Upper lobe of left lung (tissue), 6 donors: ENCODE data around the gene ARID5A. TPM values are rescaled to one million over a fixed set of nuclear protein-coding genes. Genes with fewer than 3 reads are reported as not detected.
A peak's percentile ranks its signal among the peaks of the same experiment; 100 is the strongest.

ENCODE experiments used
- ATAC-seq, 2 donors: fragments of 200-7000 bp; cut with Tn5 transposase; one replicate each; pipeline ENCODE4 v1.9.1; 2022; ENCODE audit warnings: mild to moderate bottlenecking in 2 of 2, moderate library complexity in 2 of 2; ENCODE audit not compliant: low FRiP score in 2 of 2
- DNase-seq, 2 donors: peaks; one replicate each; pipeline ENCODE4 v3.0.0-alpha.2; 2019 to 2020
- H3K27ac ChIP-seq, 4 donors: fragments of 200-600 bp; sonication (generic); one replicate each; pipeline ENCODE4 v1.5.1; 2016 to 2019
- H3K27me3 ChIP-seq, 4 donors: fragments of 200-600 bp; sonication (generic); one replicate each; pipeline ENCODE4 v1.5.1; 2017 to 2019
- H3K36me3 ChIP-seq, 4 donors: fragments of 200-600 bp; sonication (generic); one replicate each; pipeline ENCODE4 v1.5.1; 2016 to 2019
- H3K4me1 ChIP-seq, 4 donors: fragments of 200-600 bp; sonication (generic); one replicate each; pipeline ENCODE4 v1.5.1; 2018 to 2019
- H3K4me3 ChIP-seq, 4 donors: fragments of 200-600 bp; sonication (generic); one replicate each; pipeline ENCODE4 v1.5.1; 2017 to 2019; ENCODE audit warnings: mild to moderate bottlenecking in 2 of 4, moderate library complexity in 1 of 4
- H3K9me3 ChIP-seq, 4 donors: fragments of 200-600 bp; sonication (generic); one replicate each; pipeline ENCODE4 v1.5.1; 2018 to 2019
- CTCF ChIP-seq, 6 experiments: fragments of 450-650 bp in 4 of 6; fragments of 200-600 bp in 2 of 6; sonication (generic) in 2 of 6; IDR thresholded peaks; one replicate each; pipeline ENCODE4 v1.5.1; 2016 to 2019; ENCODE audit warnings: antibody characterized with exemption in 6 of 6
- EP300 ChIP-seq, 4 donors: sonication (generic); formaldehyde crosslinking; IDR thresholded peaks; one replicate each; pipeline ENCODE4 v1.5.1; 2017; ENCODE audit warnings: antibody characterized with exemption in 4 of 4, control low read depth in 2 of 4
- POLR2A ChIP-seq, 4 donors: fragments of 450-650 bp; IDR thresholded peaks; one replicate each; pipeline ENCODE4 v1.5.1; 2016 to 2017; ENCODE audit warnings: antibody characterized with exemption in 4 of 4, mild to moderate bottlenecking in 2 of 4
- POLR2AphosphoS5 ChIP-seq, 2 donors: sonication (generic); formaldehyde crosslinking; IDR thresholded peaks; one replicate each; pipeline ENCODE4 v1.5.1; 2017; ENCODE audit warnings: antibody characterized with exemption in 2 of 2
- WGBS, 2 donors: methylation state at CpG; one replicate each; pipeline ENCODE4 v1.1.5; 2017 to 2018; 5-methylcytosine and 5-hydroxymethylcytosine counted together
- total RNA-seq, 6 donors: library from RNA; depleted of rRNA in 4 of 6; stranded (reverse); fragments of >200 nt in 4 of 6; gene quantifications; one replicate each; pipeline versions ENCODE4 v1.1.0 to v1.2.1, GENCODE V29; 2016 to 2021
- donor health status: DM: no; HTN: no; CAD: no; lungs with moderate emphysema.
- donor health status: DM: no; HTN: yes; CAD: no; lungs with severe emphysema.

Gene ARID5A
- total RNA-seq, 6 donors from 2014 or later = 18.6 to 57.2 (median 39.7) TPM

- 94 to 96% methylated on average over 5 to 7 of the region's 7 CpGs for WGBS, 2 donors
- Histone ChIP-seq H3K36me3 (no peaks in the 10 kb centered on the region), H3K4me3 (no peak overlapping the region), H3K4me1 (peaks cover 34 to 53% (median 43%) of the 10 kb centered on the region in 4 donors), H3K27me3 (no peaks in the 10 kb centered on the region), H3K27ac (no peak overlapping the region), H3K9me3 (no peaks in the 10 kb centered on the region)
- TF ChIP-seq EP300 (IDR thresholded peaks at IDR 0.05) (no peak), POLR2A (IDR thresholded peaks at IDR 0.05) (no peak), CTCF (IDR thresholded peaks at IDR 0.05) (no peak), POLR2AphosphoS5 (IDR thresholded peaks at IDR 0.05) (no peak)
- ATAC-seq (no peak), DNase-seq (no peak)
Measured at GRCh38 chr2:96506907-96507240, 29.7 kb upstream of the ARID5A start.

GRCh38 chr2:96507957-96508520 is 28.5 kb upstream of the ARID5A start:
- Histone ChIP-seq H3K4me3 (peak overlapping the region in 3 of 4 donors; percentile 31 to 51 (median 48)), H3K36me3 (no peaks in the 10 kb centered on the region), H3K27ac (peak overlapping the region in 2 of 4 donors; percentile 15 to 52), H3K27me3 (no peaks in the 10 kb centered on the region), H3K9me3 (no peaks in the 10 kb centered on the region), H3K4me1 (peaks cover 23 to 42% (median 32%) of the 10 kb centered on the region in 4 donors)
- TF ChIP-seq POLR2A (IDR thresholded peaks at IDR 0.05) (no peak), CTCF (IDR thresholded peaks at IDR 0.05) (peak; percentile 99 to 100 (median 100)), EP300 (IDR thresholded peaks at IDR 0.05) (no peak)
- DNase-seq (peak; percentile 85 to 97), ATAC-seq (peak; percentile 89 to 92)
- WGBS, 2 donors = 5 to 18% methylated on average over 13 to 35 of the region's 38 CpGs

- Histone ChIP-seq H3K4me1 (peaks cover 17 to 41% (median 27%) of the 10 kb centered on the region in 4 donors), H3K36me3 (no peaks in the 10 kb centered on the region), H3K9me3 (no peaks in the 10 kb centered on the region), H3K27ac (peak overlapping the region in 1 of 4 donors; percentile 52), H3K4me3 (peak overlapping the region in 2 of 4 donors; percentile 48 to 51), H3K27me3 (no peaks in the 10 kb centered on the region)
- DNase-seq = peak in 1 of 2 donors; percentile 85
- peak in 1 of 2 donors; percentile 1 for ATAC-seq
- 62 to 85% methylated on average over 8 to 12 of the region's 26 CpGs for WGBS, 2 donors
- TF ChIP-seq CTCF (IDR thresholded peaks at IDR 0.05) (no peak), EP300 (IDR thresholded peaks at IDR 0.05) (no peak)
Measured at GRCh38 chr2:96508521-96509113, 27.9 kb upstream of the ARID5A start.

- Histone ChIP-seq H3K27ac (no peak overlapping the region), H3K4me3 (no peak overlapping the region), H3K27me3 (no peaks in the 10 kb centered on the region), H3K4me1 (peaks cover 17 to 41% (median 27%) of the 10 kb centered on the region in 4 donors), H3K9me3 (no peaks in the 10 kb centered on the region), H3K36me3 (no peaks in the 10 kb centered on the region)
- DNase-seq (peak; percentile 92 to 98), ATAC-seq (peak; percentile 93 to 95)
- TF ChIP-seq POLR2A (IDR thresholded peaks at IDR 0.05) (no peak), CTCF (IDR thresholded peaks at IDR 0.05) (peak; percentile 98 to 99 (median 99))
- WGBS, 2 donors = 34 to 63% methylated on average over 15 to 29 of the region's 32 CpGs
Measured at GRCh38 chr2:96509114-96509846, 27.3 kb upstream of the ARID5A start.
